ES-I3 (cell line): ENCODE results near the gene CALML4.
"Not testable (repeated sequence)": the region's sequence is repeated elsewhere in the genome, so short reads cannot be mapped to it uniquely, and the experiment has no call there.

ENCODE experiments used
- H3K36me3 ChIP-seq: 2 replicates; pipeline ENCODE4 v1.6.1; 2013; ENCODE audit warnings: mild to moderate bottlenecking, low read length, control low read depth, moderate library complexity; ENCODE audit not compliant: insufficient read depth
- H3K4me1 ChIP-seq: 2 replicates; pipeline ENCODE4 v1.6.1; 2013; ENCODE audit warnings: mild to moderate bottlenecking, control low read depth, low read length; ENCODE audit not compliant: insufficient read depth
- H3K9ac ChIP-seq: 2 replicates; pipeline ENCODE4 v1.6.1; 2013; ENCODE audit warnings: low read depth, mild to moderate bottlenecking, low read length, moderate library complexity
- H3K9me3 ChIP-seq: 2 replicates; pipeline ENCODE4 v1.6.1; 2013; ENCODE audit warnings: mild to moderate bottlenecking, low read length, moderate library complexity; ENCODE audit not compliant: control insufficient read depth, insufficient read depth

Gene CALML4

DNA sequence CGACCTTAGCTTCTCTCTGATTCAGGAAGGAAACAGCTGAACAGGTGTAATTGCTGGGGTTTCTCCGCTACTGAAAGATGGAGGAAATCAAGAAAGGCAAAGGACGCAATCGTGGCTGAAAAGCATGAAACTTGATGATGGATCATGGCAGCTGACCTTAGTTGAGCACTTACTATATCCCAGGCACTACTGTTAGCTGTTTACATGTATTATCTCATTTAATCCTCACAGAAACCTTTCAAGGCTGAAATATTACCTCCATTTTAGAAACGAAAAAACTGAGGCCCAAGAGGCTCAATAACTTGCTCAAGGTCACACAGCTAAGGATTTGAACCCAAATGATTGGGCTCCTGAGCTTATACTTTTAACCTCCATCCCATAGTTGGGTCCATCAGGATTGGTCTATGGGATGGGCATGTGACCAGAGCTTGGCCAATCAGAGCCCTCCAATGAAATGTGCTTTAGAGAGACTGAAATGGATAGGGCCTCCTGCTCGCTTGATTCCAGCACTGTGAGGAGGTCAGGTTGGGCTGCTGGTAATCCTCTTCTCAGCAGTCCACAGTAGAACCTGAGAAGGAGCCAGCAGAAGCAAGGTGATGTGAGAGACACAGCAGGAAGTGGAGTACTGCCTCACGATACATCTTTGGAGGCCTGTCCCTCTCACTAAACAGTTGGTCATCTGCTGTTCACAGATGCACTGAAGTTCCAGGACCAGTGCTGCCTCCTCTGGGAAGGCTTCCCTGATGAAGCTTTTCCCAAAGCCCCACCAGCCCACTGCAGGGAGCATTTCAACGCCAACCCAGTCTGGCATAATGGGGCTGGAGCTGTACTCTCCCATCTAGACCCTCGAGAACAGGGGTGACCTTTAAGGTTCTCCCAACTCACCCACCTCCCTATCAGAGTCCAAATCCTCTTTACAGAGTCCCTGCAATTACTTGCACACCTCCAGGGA is 14.0 kb upstream of the CALML4 start:
- Histone ChIP-seq H3K4me1 (no peaks in the 10 kb centered on the region), H3K9ac (no peak overlapping the region), H3K9me3 (peaks cover 5% of the 10 kb centered on the region; the same call in 1 of the 2 replicates), H3K36me3 (peaks cover 4% of the 10 kb centered on the region)

DNA sequence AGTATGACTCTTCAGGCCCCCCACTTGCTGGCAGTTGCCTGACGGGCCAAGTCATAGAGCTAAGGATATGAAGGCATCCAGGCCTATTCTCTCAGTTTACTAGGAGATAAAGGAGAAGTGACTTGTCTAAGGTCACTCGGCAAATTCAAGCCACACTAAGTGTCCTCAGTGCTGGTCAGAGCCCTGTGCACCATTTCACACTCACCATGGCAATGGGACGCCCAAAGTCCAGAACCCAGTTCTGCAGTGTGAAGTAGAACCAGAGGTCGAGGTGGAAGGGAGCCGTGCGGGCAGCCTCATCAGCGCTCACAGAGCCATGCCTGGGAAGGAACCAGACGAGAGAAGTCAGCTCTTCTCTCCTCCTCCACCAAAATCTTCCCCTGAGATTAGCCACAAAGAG is 13.2 kb upstream of the CALML4 start:
- H3K4me1 ChIP-seq: no peaks in the 10 kb centered on the region
- H3K36me3 ChIP-seq: peaks cover 4% of the 10 kb centered on the region
- H3K9me3 ChIP-seq: peaks cover 4% of the 10 kb centered on the region; the same call in 1 of the 2 replicates
- no peak overlapping the region for H3K9ac ChIP-seq

DNA sequence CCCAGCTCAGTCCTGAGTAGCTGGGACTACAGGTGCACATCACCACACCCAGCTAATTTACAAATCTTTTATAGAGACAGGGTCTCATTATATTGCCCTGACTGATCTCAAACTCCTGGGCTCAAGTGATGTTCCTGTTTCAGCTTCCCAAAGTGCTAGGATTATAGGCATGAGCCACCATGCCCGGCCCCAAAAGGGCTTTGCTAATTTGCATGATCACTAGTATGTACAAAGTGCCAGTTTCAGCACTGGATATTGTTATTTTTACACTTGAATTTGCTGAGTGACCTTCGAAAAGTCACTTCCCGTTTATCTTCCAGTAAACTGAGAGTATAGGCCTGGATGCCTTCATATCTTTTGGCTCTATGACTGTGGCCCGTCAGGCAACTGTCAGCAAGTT is 12.2 kb upstream of the CALML4 start:
- no peak overlapping the region for H3K9ac ChIP-seq
- H3K4me1 ChIP-seq: no peaks in the 10 kb centered on the region
- H3K9me3 ChIP-seq: no peaks in the 10 kb centered on the region
- H3K36me3 ChIP-seq: peaks cover 4% of the 10 kb centered on the region

GRCh38 chr15:68214838-68215254 is 9.7 kb upstream of the CALML4 start:
- Histone ChIP-seq H3K9ac (no peak overlapping the region), H3K9me3 (no peaks in the 10 kb centered on the region), H3K36me3 (peaks cover 4% of the 10 kb centered on the region), H3K4me1 (no peaks in the 10 kb centered on the region; the same call in 1 of the 2 replicates)

DNA sequence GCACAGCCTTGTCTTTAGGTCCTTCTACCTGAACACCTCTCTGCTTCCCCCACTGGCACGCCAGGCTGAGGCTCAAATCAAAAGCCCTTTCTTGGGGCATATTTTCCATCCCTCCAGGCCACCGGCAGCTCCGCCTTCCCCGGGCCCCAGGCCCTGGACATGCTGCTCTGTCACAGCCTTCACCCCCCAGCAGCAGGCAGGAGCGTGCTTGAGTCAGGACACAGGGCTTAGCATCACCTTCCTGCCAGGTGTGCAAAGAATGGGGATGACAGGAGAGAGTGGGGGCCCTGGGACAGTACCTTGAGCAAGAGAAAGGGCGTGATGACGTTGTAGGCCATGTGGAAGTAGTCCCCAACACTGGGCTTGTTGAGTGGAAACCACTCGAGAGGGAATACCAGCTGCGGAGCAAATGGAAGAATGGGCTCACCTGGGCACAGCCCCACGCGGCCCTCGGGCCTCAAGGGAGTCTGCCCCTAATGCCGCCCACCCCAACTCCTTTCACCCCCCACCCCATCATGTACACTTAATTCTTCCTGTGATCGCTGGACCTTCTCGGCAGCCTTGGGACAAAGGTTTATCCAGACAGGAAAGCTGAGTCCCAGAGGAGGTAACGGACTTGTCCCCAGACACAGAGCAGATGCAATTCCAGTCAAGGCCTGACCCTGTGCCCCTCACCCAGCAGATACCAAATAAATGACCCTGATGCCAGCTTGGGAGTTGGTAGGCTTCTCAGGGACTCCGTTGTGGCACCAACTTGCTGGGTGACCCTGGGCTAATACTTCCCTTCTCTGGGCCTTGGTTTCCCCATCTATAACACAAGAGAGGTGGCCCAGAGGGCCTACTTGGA is 9.1 kb upstream of the CALML4 start:
- Histone ChIP-seq H3K9me3 (no peaks in the 10 kb centered on the region), H3K4me1 (no peaks in the 10 kb centered on the region; the same call in 1 of the 2 replicates), H3K9ac (no peak overlapping the region), H3K36me3 (peaks cover 4% of the 10 kb centered on the region)

DNA sequence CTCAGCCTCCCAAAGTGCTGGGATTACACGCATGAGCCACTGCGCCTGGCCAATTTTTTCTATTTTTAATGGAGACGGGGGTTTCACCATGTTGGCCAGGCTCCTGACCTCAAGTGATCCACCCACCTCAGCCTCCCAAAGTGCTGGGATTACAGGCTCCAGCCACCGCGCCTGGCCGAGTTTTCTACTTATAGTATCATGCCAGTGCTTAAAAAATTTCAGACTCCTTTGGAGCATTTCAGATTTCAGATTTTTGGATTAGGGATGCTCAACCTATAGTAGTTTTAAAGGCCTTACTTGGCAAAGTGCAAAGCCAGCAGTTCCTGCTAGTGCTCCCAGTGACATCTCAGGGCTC is 8.3 kb upstream of the CALML4 start:
- not testable (repeated sequence) for H3K36me3 ChIP-seq, H3K4me1 ChIP-seq, H3K9ac ChIP-seq, H3K9me3 ChIP-seq

- Histone ChIP-seq H3K36me3 (no peaks in the 10 kb centered on the region), H3K9ac (no peak overlapping the region), H3K9me3 (no peaks in the 10 kb centered on the region), H3K4me1 (peaks cover 3% of the 10 kb centered on the region; the same call in 1 of the 2 replicates)
Measured at GRCh38 chr15:68211656-68212320, 6.7 kb upstream of the CALML4 start.

- H3K9ac ChIP-seq: no peak overlapping the region
- H3K9me3 ChIP-seq: no peaks in the 10 kb centered on the region
- no peaks in the 10 kb centered on the region for H3K36me3 ChIP-seq
- peaks cover 11% of the 10 kb centered on the region for H3K4me1 ChIP-seq
Measured at GRCh38 chr15:68210821-68211655, 5.9 kb upstream of the CALML4 start.

GRCh38 chr15:68210409-68210756 is 5.3 kb upstream of the CALML4 start:
- Histone ChIP-seq H3K9me3 (no peaks in the 10 kb centered on the region), H3K36me3 (no peaks in the 10 kb centered on the region), H3K9ac (no peak overlapping the region), H3K4me1 (peaks cover 17% of the 10 kb centered on the region)

GRCh38 chr15:68209735-68210408 is 4.7 kb upstream of the CALML4 start:
- Histone ChIP-seq H3K36me3 (no peaks in the 10 kb centered on the region), H3K4me1 (peaks cover 22% of the 10 kb centered on the region), H3K9ac (no peak overlapping the region), H3K9me3 (no peaks in the 10 kb centered on the region)

GRCh38 chr15:68209272-68209671 is 4.1 kb upstream of the CALML4 start:
- no peaks in the 10 kb centered on the region for H3K9me3 ChIP-seq
- H3K4me1 ChIP-seq: peaks cover 22% of the 10 kb centered on the region
- no peaks in the 10 kb centered on the region for H3K36me3 ChIP-seq
- no peak overlapping the region for H3K9ac ChIP-seq

GRCh38 chr15:68208636-68209240 is 3.6 kb upstream of the CALML4 start:
- Histone ChIP-seq H3K9ac (no peak overlapping the region), H3K9me3 (no peaks in the 10 kb centered on the region), H3K4me1 (peaks cover 22% of the 10 kb centered on the region), H3K36me3 (no peaks in the 10 kb centered on the region)

DNA sequence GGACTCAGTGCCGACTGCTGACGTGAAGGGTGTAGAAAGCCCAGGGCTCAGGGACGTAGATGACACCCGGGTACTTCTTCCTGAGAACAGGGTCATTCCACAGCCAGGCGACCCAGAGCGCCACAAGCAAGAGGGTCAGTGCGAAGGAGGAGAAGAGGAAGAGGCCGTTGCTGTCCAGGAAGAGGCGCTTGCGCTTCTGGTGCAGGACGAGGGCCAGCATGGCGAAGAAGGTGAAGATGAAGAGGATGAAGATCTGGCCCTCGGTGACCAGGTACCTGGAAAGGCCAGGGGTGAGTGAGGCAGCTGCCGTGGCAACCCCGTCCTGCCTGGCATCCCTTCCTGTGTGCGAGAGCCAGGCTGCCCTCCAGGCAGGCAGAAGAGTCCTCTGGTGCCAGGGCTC is 3.0 kb upstream of the CALML4 start:
- Histone ChIP-seq H3K9me3 (no peaks in the 10 kb centered on the region), H3K9ac (no peak overlapping the region), H3K4me1 (peaks cover 22% of the 10 kb centered on the region), H3K36me3 (no peaks in the 10 kb centered on the region)
